Glutamatergic neuron (in vitro differentiated cells): Measurements from ENCODE around the gene ZMYND19. TPM values are rescaled to one million over a fixed set of nuclear protein-coding genes. Genes with fewer than 3 reads are reported as not detected.
"Not testable (repeated sequence)": the region's sequence is repeated elsewhere in the genome, so short reads cannot be mapped to it uniquely, and the experiment has no call there.

Source experiments
- DNase-seq: peaks from one replicate; pipeline ENCODE4 v3.0.0; 2022
- H3K27ac Mint-ChIP-seq: one replicate; pipeline ENCODE4 v1.8.0; 2020; ENCODE audit warnings: mild to moderate bottlenecking, mixed read lengths, inconsistent platforms; ENCODE audit not compliant: unreplicated experiment
- H3K27me3 Mint-ChIP-seq: one replicate; pipeline ENCODE4 v1.8.0; 2020; ENCODE audit warnings: mild to moderate bottlenecking, moderate library complexity, mixed read lengths, inconsistent platforms; ENCODE audit not compliant: unreplicated experiment
- H3K36me3 Mint-ChIP-seq: one replicate; pipeline ENCODE4 v1.8.0; 2020; ENCODE audit warnings: mild to moderate bottlenecking, mixed read lengths, inconsistent platforms; ENCODE audit not compliant: unreplicated experiment
- H3K4me1 Mint-ChIP-seq: one replicate; pipeline ENCODE4 v1.8.0; 2020; ENCODE audit warnings: mild to moderate bottlenecking, low read depth, mixed read lengths, inconsistent platforms; ENCODE audit not compliant: unreplicated experiment
- H3K4me3 Mint-ChIP-seq: one replicate; pipeline ENCODE4 v1.8.0; 2020; ENCODE audit warnings: mild to moderate bottlenecking, mixed read lengths, inconsistent platforms; ENCODE audit not compliant: unreplicated experiment
- H3K9me3 Mint-ChIP-seq: one replicate; pipeline ENCODE4 v1.8.0; 2020; ENCODE audit warnings: mild to moderate bottlenecking, moderate library complexity, mixed read lengths, inconsistent platforms; ENCODE audit not compliant: unreplicated experiment
- CTCF ChIP-seq: fragments of 200-600 bp; sonication (generic); IDR thresholded peaks from one replicate; pipeline ENCODE4 v1.5.0; 2021; ENCODE audit not compliant: partially characterized antibody, unreplicated experiment
- total RNA-seq: library from RNA; stranded (reverse); fragmentation: NEBNext Ultra II Directional; extraction: Animal tissue kit (Norgen Biotek cat#: 25700); gene quantifications from one replicate; pipeline ENCODE4 v1.2.1, GENCODE V29; 2021; ENCODE audit not compliant: unreplicated experiment

The ZMYND19 gene
- total RNA-seq, 1 donor from 2014 or later, result 33.9 TPM

- Mint-ChIP-seq H3K4me3 (no peak overlapping the region), H3K9me3 (peaks cover 6% of the 10 kb centered on the region), H3K27me3 (peaks cover 4% of the 10 kb centered on the region), H3K27ac (no peak overlapping the region), H3K36me3 (peaks cover 9% of the 10 kb centered on the region), H3K4me1 (peaks cover 8% of the 10 kb centered on the region)
- no peak for TF ChIP-seq CTCF
- no peak for DNase-seq
These were observed 34.1 kb downstream of the ZMYND19 start for GRCh38 chr9:137556069-137556838.

GRCh38 chr9:137555179-137555578 lies 35.1 kb downstream of the ZMYND19 start:
- Mint-ChIP-seq H3K27ac (peak overlapping the region; percentile 35), H3K36me3 (peaks cover 9% of the 10 kb centered on the region), H3K4me3 (no peak overlapping the region), H3K4me1 (peaks cover 8% of the 10 kb centered on the region), H3K9me3 (peaks cover 7% of the 10 kb centered on the region), H3K27me3 (peaks cover 5% of the 10 kb centered on the region)
- no peak for TF ChIP-seq CTCF
- no peak for DNase-seq

- H3K27me3 Mint-ChIP-seq, result peaks cover 7% of the 10 kb centered on the region
- peaks cover 7% of the 10 kb centered on the region for H3K4me1 Mint-ChIP-seq
- no peak overlapping the region for H3K4me3 Mint-ChIP-seq
- no peak overlapping the region for H3K27ac Mint-ChIP-seq
- H3K36me3 Mint-ChIP-seq, result peaks cover 4% of the 10 kb centered on the region
- no peak for TF ChIP-seq CTCF
- DNase-seq, result no peak
- H3K9me3 Mint-ChIP-seq, result peaks cover 8% of the 10 kb centered on the region
These were observed 36.0 kb downstream of the ZMYND19 start for GRCh38 chr9:137554349-137554748.

GRCh38 chr9:137553654-137554053 lies 36.7 kb downstream of the ZMYND19 start:
- not testable (repeated sequence) for H3K4me3 Mint-ChIP-seq, DNase-seq, H3K27ac Mint-ChIP-seq, H3K9me3 Mint-ChIP-seq, H3K4me1 Mint-ChIP-seq, H3K36me3 Mint-ChIP-seq
- peaks cover 11% of the 10 kb centered on the region for H3K27me3 Mint-ChIP-seq

GRCh38 chr9:137552022-137552768 lies 38.1 kb downstream of the ZMYND19 start:
- Mint-ChIP-seq H3K4me1 (peaks cover 7% of the 10 kb centered on the region), H3K4me3 (peak overlapping the region; percentile 91), H3K27ac (peak overlapping the region; percentile 62), H3K27me3 (peaks cover 11% of the 10 kb centered on the region), H3K9me3 (peaks cover 8% of the 10 kb centered on the region), H3K36me3 (peaks cover 4% of the 10 kb centered on the region)
- no peak for TF ChIP-seq CTCF
- no peak for DNase-seq
